ENCODE results near the gene EGFR.

The EGFR gene

GRCh38 chr7:55018361-55019190, at the start of gene EGFR:
TSS of gene EGFR (plus strand) at chr7:55019017. CDS start at chr7:55019278, 261 bp downstream.
- H3K4me1 Mint-ChIP-seq: no peaks in the 10 kb centered on the region
- H3K27me3 Mint-ChIP-seq: peaks cover 63% of the 10 kb centered on the region
- no peak within 1 kb of the TSS for H3K4me3 Mint-ChIP-seq
- no peaks in the 10 kb centered on the region for H3K9me3 Mint-ChIP-seq
- DNase-seq: no peak
- no peaks in the 10 kb centered on the region for H3K36me3 Mint-ChIP-seq
- CTCF ChIA-PET: no interaction called here
- H3K27ac Mint-ChIP-seq: no peak within 1 kb of the TSS

GRCh38 chr7:54969208-54969967, 49.4 kb upstream of the EGFR start:
- no peak for DNase-seq
- CTCF ChIA-PET: no interaction called here
- Mint-ChIP-seq H3K27me3 (no peaks in the 10 kb centered on the region), H3K36me3 (no peaks in the 10 kb centered on the region), H3K9me3 (peaks cover 3% of the 10 kb centered on the region), H3K4me3 (no peak overlapping the region), H3K4me1 (no peaks in the 10 kb centered on the region), H3K27ac (no peak overlapping the region)

- no peak overlapping the region for H3K4me3 Mint-ChIP-seq
- no peak overlapping the region for H3K27ac Mint-ChIP-seq
- H3K36me3 Mint-ChIP-seq: no peaks in the 10 kb centered on the region
- peaks cover 3% of the 10 kb centered on the region for H3K9me3 Mint-ChIP-seq
- H3K4me1 Mint-ChIP-seq: no peaks in the 10 kb centered on the region
- no peaks in the 10 kb centered on the region for H3K27me3 Mint-ChIP-seq
- CTCF ChIA-PET: no interaction called here
- no peak for DNase-seq
Observed at GRCh38 chr7:54972733-54973294, 46.0 kb upstream of the EGFR start.

DNA sequence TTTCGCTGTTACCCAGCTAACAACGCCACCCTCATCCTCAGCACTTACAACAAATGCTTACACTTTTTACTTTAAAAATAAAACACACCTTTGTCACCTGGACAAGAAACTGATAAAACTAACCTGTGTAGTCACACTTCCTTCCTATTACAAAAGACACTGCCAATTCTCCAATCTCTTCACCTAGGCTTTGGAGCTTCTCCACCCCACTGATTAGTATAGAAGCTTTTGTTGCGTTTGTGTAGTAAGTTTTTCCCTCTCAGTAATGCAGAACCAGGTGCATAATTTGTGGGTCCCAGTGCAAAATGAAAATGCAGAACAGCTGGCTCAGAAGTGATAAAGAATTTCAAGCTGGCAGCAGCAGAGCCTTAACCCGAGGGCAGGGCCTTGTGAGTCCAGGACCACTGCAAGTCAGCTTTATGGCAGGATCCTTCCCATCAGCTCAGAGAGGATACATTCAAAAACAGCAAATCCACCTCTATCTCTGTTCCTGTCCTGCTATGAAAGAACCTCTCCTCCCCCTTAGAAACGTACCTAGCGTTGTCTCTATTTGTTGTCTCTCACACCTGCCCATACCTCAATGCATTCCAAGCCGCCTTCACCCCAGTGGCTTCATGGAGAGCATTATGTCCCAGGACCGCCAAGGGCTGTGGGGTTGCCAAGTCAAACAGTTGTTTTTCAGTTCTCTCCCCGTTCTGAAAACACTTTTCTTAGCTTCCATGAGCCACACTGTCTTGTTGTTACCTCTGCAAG, 40.3 kb upstream of the EGFR start:
- Mint-ChIP-seq H3K9me3 (peaks cover 2% of the 10 kb centered on the region), H3K27me3 (no peaks in the 10 kb centered on the region), H3K4me1 (no peaks in the 10 kb centered on the region), H3K4me3 (no peak overlapping the region), H3K27ac (no peak overlapping the region), H3K36me3 (no peaks in the 10 kb centered on the region)
- DNase-seq: no peak
- CTCF ChIA-PET: interaction anchor here (0.9 kb wide), 1 partner anchor 276 kb away, joined by 3 read pairs; no protein-coding TSS in a partner anchor

DNA sequence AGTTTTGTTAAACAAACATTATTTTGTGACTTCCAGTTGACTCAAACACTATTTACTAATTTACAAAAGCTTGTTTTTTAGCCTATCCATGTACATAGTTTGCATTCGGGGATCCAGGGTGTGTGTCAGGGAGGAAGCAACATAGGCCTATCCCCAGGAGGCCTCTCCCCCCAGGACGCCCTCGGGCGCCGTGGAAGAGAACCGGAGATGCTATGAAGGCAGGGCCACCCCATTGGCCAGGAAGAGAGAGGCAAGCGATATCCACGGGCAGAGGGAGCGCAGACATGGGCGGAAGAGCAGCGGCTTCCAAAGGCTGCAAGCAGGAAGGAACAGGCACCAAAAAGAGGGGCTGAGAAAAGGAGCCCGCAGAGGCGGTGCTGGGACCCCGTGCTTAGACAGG, 38.3 kb upstream of the EGFR start:
- no peaks in the 10 kb centered on the region for H3K36me3 Mint-ChIP-seq
- DNase-seq: no peak
- CTCF ChIA-PET: no interaction called here
- H3K4me3 Mint-ChIP-seq: no peak overlapping the region
- peaks cover 2% of the 10 kb centered on the region for H3K9me3 Mint-ChIP-seq
- H3K4me1 Mint-ChIP-seq: no peaks in the 10 kb centered on the region
- no peaks in the 10 kb centered on the region for H3K27me3 Mint-ChIP-seq
- H3K27ac Mint-ChIP-seq: no peak overlapping the region

- Mint-ChIP-seq H3K4me1 (no peaks in the 10 kb centered on the region), H3K27me3 (no peaks in the 10 kb centered on the region), H3K36me3 (no peaks in the 10 kb centered on the region), H3K4me3 (no peak overlapping the region), H3K9me3 (peaks cover 2% of the 10 kb centered on the region), H3K27ac (peak overlapping the region; percentile 58)
- CTCF ChIA-PET: no interaction called here
- DNase-seq: no peak
Observed at GRCh38 chr7:54981913-54982312, 36.9 kb upstream of the EGFR start.

DNA sequence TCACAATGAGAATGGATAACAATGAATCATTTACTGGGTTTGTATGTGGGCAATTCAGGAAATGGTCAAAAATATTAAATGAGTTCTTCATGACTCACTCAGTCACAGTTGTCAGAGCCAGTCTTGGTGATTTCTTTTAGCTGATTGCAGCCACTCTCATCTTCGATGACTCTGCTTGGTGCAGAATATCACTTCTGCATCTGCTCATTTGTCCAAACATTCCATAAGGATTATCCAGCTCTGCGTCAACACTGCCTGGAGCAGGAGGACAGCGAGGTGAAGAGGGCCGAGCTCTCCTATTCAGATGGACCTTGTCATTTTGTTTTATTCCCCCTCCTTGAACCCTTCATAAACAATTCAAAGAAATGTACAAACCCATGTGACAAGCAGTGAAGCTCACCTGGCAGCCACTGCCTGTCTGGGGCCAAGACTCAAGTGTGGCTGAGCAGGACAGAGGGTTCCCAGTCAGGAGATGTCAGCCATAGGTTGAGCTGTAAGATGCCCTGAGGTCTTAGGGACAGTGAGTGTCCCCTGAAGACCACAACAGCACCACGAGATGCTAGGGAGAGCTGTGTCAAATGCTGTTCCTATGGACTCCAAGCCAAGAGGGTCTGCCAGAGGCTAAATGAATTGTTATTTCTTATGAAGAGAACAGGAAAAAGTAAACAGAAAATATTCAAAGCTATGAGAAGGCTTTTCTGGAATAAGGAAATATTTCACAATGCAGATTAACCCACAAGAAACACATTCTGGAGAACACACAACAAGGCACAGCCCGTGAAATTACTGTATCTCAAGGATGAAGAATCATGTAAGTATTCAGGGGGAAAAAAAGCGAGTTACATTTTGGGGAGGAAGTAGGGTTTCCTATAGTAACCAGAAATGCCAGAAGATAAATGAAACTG, 33.1 kb upstream of the EGFR start:
- Mint-ChIP-seq H3K4me3 (no peak overlapping the region), H3K36me3 (no peaks in the 10 kb centered on the region), H3K27ac (no peak overlapping the region), H3K9me3 (no peaks in the 10 kb centered on the region), H3K4me1 (no peaks in the 10 kb centered on the region), H3K27me3 (no peaks in the 10 kb centered on the region)
- no peak for DNase-seq
- CTCF ChIA-PET: no interaction called here

GRCh38 chr7:54986716-54987115, 32.1 kb upstream of the EGFR start:
- CTCF ChIA-PET: no interaction called here
- Mint-ChIP-seq H3K9me3 (no peaks in the 10 kb centered on the region), H3K27ac (no peak overlapping the region), H3K27me3 (no peaks in the 10 kb centered on the region), H3K4me1 (no peaks in the 10 kb centered on the region), H3K4me3 (no peak overlapping the region), H3K36me3 (no peaks in the 10 kb centered on the region)
- no peak for DNase-seq

DNA sequence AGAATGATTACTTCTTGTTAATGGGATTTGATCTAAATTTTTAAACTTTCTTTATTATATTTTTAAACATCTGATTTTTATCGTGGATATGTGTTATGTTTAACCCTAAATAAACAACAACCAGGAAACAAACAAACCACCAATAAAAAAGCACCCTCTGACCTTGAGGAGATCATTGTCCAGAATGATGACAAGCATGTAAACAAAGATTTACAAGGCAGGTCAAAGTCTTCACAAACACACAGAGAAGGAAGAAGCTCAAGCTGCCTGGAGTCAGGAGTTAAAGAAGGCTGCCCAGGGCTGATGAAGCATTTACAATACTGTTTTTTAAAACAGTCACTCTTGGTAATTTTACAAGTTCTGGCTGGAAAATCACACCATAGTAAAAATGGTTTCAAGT, 31.0 kb upstream of the EGFR start:
- Mint-ChIP-seq H3K27me3 (no peaks in the 10 kb centered on the region), H3K4me1 (no peaks in the 10 kb centered on the region), H3K9me3 (no peaks in the 10 kb centered on the region), H3K27ac (no peak overlapping the region), H3K36me3 (no peaks in the 10 kb centered on the region), H3K4me3 (no peak overlapping the region)
- DNase-seq: no peak
- CTCF ChIA-PET: no interaction called here

DNA sequence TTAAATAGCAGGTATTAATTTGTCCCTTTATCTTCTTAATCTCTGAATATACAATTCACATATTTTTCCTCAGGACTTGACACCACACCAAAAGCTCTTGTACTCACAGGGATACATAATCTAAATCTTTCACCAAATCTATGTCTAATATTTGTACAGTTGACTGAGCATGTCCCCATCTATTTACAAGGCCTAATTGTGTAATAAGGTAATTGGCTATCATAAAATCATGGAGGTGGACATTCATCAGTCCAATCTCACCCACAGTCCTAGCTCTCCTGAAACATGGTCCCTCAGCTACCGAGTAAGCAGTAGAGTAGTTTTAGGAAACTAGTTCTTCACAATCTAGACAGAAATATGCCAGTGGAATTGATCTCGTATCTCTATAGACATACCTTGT, 30.3 kb upstream of the EGFR start:
- CTCF ChIA-PET: no interaction called here
- Mint-ChIP-seq H3K36me3 (no peaks in the 10 kb centered on the region), H3K4me1 (no peaks in the 10 kb centered on the region), H3K27ac (no peak overlapping the region), H3K27me3 (no peaks in the 10 kb centered on the region), H3K4me3 (no peak overlapping the region), H3K9me3 (no peaks in the 10 kb centered on the region)
- DNase-seq: no peak

DNA sequence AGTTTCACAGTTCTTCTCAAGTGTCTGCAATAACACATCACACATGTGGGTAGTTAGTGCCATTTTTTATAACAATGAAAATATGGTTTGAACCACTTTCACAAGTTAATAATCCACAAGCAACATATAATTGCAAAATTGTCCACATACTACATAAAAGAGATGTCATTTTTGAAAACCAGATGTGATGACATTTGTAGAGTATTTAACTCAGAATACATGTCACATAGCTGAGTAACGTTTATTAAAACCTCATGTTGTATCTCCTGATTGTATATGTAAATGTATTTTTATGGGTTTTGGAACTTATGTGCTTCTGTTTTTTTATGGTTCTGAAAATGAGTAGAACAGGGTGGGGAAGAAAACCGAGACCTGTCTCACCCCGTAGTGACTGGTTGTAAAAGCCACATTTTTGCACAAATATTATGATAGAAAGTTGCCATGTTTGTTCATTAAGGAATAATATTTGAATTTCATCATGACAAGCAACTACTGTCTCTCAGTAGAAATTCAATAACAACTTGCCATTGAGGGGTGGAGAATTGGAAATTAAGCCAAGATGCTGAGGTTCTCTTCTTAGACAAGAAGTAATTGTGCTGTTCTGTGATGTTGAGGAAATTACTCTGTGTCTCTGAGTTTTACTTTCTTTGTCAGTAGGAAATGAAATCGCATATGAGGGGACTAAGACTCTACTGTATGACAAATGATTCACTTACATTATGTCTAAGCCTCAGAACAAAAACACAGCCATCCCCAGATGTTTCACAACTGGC, 29.2 kb upstream of the EGFR start:
- no peaks in the 10 kb centered on the region for H3K36me3 Mint-ChIP-seq
- no peaks in the 10 kb centered on the region for H3K4me1 Mint-ChIP-seq
- H3K4me3 Mint-ChIP-seq: no peak overlapping the region
- no peak for DNase-seq
- no peaks in the 10 kb centered on the region for H3K27me3 Mint-ChIP-seq
- CTCF ChIA-PET: no interaction called here
- no peaks in the 10 kb centered on the region for H3K9me3 Mint-ChIP-seq
- no peak overlapping the region for H3K27ac Mint-ChIP-seq

GRCh38 chr7:54991341-54991740, 27.5 kb upstream of the EGFR start:
- Mint-ChIP-seq H3K36me3 (no peaks in the 10 kb centered on the region), H3K27me3 (no peaks in the 10 kb centered on the region), H3K9me3 (peaks cover 2% of the 10 kb centered on the region), H3K4me3 (no peak overlapping the region), H3K27ac (no peak overlapping the region), H3K4me1 (peaks cover 10% of the 10 kb centered on the region)
- DNase-seq: no peak
- CTCF ChIA-PET: no interaction called here

GRCh38 chr7:54992871-54993475, 25.8 kb upstream of the EGFR start:
- CTCF ChIA-PET: no interaction called here

More at GRCh38 chr7:54992871-54993475, 25.8 kb upstream of the EGFR start:
- Mint-ChIP-seq H3K27ac (no peak overlapping the region), H3K4me1 (peaks cover 13% of the 10 kb centered on the region), H3K9me3 (peaks cover 2% of the 10 kb centered on the region), H3K36me3 (no peaks in the 10 kb centered on the region), H3K4me3 (no peak overlapping the region), H3K27me3 (no peaks in the 10 kb centered on the region)
- DNase-seq: no peak
